Measurements from ENCODE around the gene KAT2A. TPM values are rescaled to one million over a fixed set of nuclear protein-coding genes. Genes with fewer than 3 reads are reported as not detected.

The KAT2A gene
- total and polyA plus RNA-seq, 5 experiments from 2014 or later: 5.1 to 73.3 (median 11.8) TPM

Other genes with a start within 250 kb of the KAT2A start
- 10 to 100 TPM; 69.9 to 79.3 TPM for gene ACLY, start 202.4 kb downstream of the KAT2A start, total RNA-seq
- gene ACLY, start 202.4 kb downstream of the KAT2A start, polyA plus RNA-seq: 10 to 100 TPM; 42.7 to 61.3 (median 50.1) TPM
- gene ODAD4, start 190.8 kb downstream of the KAT2A start, total RNA-seq: not detected
- gene ODAD4, start 190.8 kb downstream of the KAT2A start, polyA plus RNA-seq: under 1 TPM in 2 of 3 donors, not detected in 1; 0.08 to 0.09 TPM
- gene CNP, start 154.6 kb downstream of the KAT2A start, total RNA-seq: 10 to 100 TPM; 30.6 to 34.1 TPM
- 10 to 100 TPM; 27.0 to 33.6 (median 27.5) TPM for gene CNP, start 154.6 kb downstream of the KAT2A start, polyA plus RNA-seq
- 100 to 1,000 TPM; 118 to 129 TPM for gene DNAJC7, start 103.9 kb downstream of the KAT2A start, total RNA-seq
- gene DNAJC7, start 103.9 kb downstream of the KAT2A start, polyA plus RNA-seq: 10 to 100 TPM; 63.6 to 70.1 (median 66.2) TPM
- gene NKIRAS2, start 101.3 kb downstream of the KAT2A start, total RNA-seq: 10 to 100 TPM; 19.1 to 19.2 TPM
- gene NKIRAS2, start 101.3 kb downstream of the KAT2A start, polyA plus RNA-seq: 10 to 100 TPM; 20.5 to 30.2 (median 21.9) TPM
- under 1 TPM; 0.52 to 0.94 TPM for gene C17orf113, start 70.8 kb downstream of the KAT2A start, total RNA-seq
- under 1 TPM; 0.09 to 0.33 (median 0.13) TPM for gene C17orf113, start 70.8 kb downstream of the KAT2A start, polyA plus RNA-seq
- under 1 TPM; 0.18 to 0.36 TPM for gene ZNF385C, start 22.9 kb downstream of the KAT2A start, total RNA-seq
- under 1 TPM in 2 of 3 donors, not detected in 1; 0.09 to 0.10 TPM for gene ZNF385C, start 22.9 kb downstream of the KAT2A start, polyA plus RNA-seq
- gene DHX58, start 8.7 kb downstream of the KAT2A start, total RNA-seq: 10 to 100 TPM; 53.1 to 57.3 TPM
- gene DHX58, start 8.7 kb downstream of the KAT2A start, polyA plus RNA-seq: 10 to 100 TPM in 2 of 3 donors, 1 to 10 TPM in 1; 7.3 to 21.7 (median 13.6) TPM
- not detected for gene HSPB9, start 1.4 kb upstream of the KAT2A start, total RNA-seq
- not detected for gene HSPB9, start 1.4 kb upstream of the KAT2A start, polyA plus RNA-seq
- gene RAB5C, start 33.6 kb upstream of the KAT2A start, total RNA-seq: 10 to 100 TPM; 63.6 to 73.5 TPM
- 10 to 100 TPM; 57.3 to 88.4 (median 60.6) TPM for gene RAB5C, start 33.6 kb upstream of the KAT2A start, polyA plus RNA-seq
- gene KCNH4, start 59.8 kb upstream of the KAT2A start, total RNA-seq: under 1 TPM; 0.11 to 0.18 TPM
- gene KCNH4, start 59.8 kb upstream of the KAT2A start, polyA plus RNA-seq: not detected
- gene HCRT, start 64.1 kb upstream of the KAT2A start, total RNA-seq: not detected
- not detected for gene HCRT, start 64.1 kb upstream of the KAT2A start, polyA plus RNA-seq
- 10 to 100 TPM; 25.8 to 29.6 TPM for gene GHDC, start 73.1 kb upstream of the KAT2A start, total RNA-seq
- 10 to 100 TPM; 15.3 to 21.5 (median 17.3) TPM for gene GHDC, start 73.1 kb upstream of the KAT2A start, polyA plus RNA-seq
- gene STAT5B, start 155.0 kb upstream of the KAT2A start, total RNA-seq: 100 to 1,000 TPM; 137 to 149 TPM
- 10 to 100 TPM; 66.3 to 94.0 (median 82.8) TPM for gene STAT5B, start 155.0 kb upstream of the KAT2A start, polyA plus RNA-seq
- gene STAT5A, start 167.1 kb upstream of the KAT2A start, total RNA-seq: 100 to 1,000 TPM; 117 to 122 TPM
- gene STAT5A, start 167.1 kb upstream of the KAT2A start, polyA plus RNA-seq: 100 to 1,000 TPM in 1 of 3 donors, 10 to 100 TPM in 2; 59.6 to 115 (median 89.1) TPM